HepG2 (cell line): ENCODE results near the gene SMAP2. TPM values are rescaled to one million over a fixed set of nuclear protein-coding genes. Genes with fewer than 3 reads are reported as not detected.

Experiments
- BRD4 ChIP-seq: sonication (generic); formaldehyde crosslinking; IDR thresholded peaks from 2 replicates; pipeline ENCODE4 v1.4.0; 2020; ENCODE audit warnings: missing genetic modification reagents
- GATAD1 ChIP-seq: IDR thresholded peaks from 2 replicates; pipeline ENCODE4 v1.6.1; 2016; ENCODE audit warnings: missing genetic modification reagents, missing compliant biosample characterization
- GATAD2A ChIP-seq: IDR thresholded peaks from 2 replicates; pipeline ENCODE4 v1.6.1; 2016
- KDM4B ChIP-seq: sonication (generic); formaldehyde crosslinking; IDR thresholded peaks from 2 replicates; pipeline ENCODE4 v1.4.0; 2020; ENCODE audit warnings: missing genetic modification reagents
- SKIL ChIP-seq: sonication (generic); formaldehyde crosslinking; IDR thresholded peaks from 2 replicates; pipeline ENCODE4 v1.8.0; 2022; ENCODE audit warnings: missing genetic modification reagents, mild to moderate bottlenecking, moderate library complexity, borderline replicate concordance
- SNAPC2 ChIP-seq: sonication (generic); formaldehyde crosslinking; IDR thresholded peaks from 2 replicates; pipeline ENCODE4 v1.8.1; 2022; ENCODE audit warnings: mild to moderate bottlenecking, missing genetic modification reagents
- SOX5 ChIP-seq: IDR thresholded peaks from 2 replicates; pipeline ENCODE4 v1.6.1; 2016; ENCODE audit warnings: borderline replicate concordance
- SRSF4 ChIP-seq: fragments of 200-400 bp; formaldehyde crosslinking; IDR thresholded peaks from one replicate; pipeline ENCODE4 v1.6.1; 2018; ENCODE audit warnings: mild to moderate bottlenecking, low read depth, low read length, moderate library complexity; ENCODE audit not compliant: poor library complexity, severe bottlenecking
- TCF7 ChIP-seq: sonication (generic); IDR thresholded peaks from 2 replicates; pipeline ENCODE4 v1.6.1; 2016; ENCODE audit warnings: antibody characterized with exemption, low read depth
- YY1 ChIP-seq: IDR thresholded peaks from 2 replicates; pipeline ENCODE4 v1.6.1; 2011; ENCODE audit warnings: low read length, low read depth, moderate library complexity, mild to moderate bottlenecking; ENCODE audit not compliant: insufficient read depth, insufficient replicate concordance
- ZBTB21 ChIP-seq: sonication (generic); formaldehyde crosslinking; IDR thresholded peaks from 2 replicates; pipeline ENCODE4 v1.4.0; 2020; ENCODE audit warnings: missing genetic modification reagents
- ZBTB7B ChIP-seq: sonication (generic); formaldehyde crosslinking; IDR thresholded peaks from 2 replicates; pipeline ENCODE4 v1.4.0; 2020; ENCODE audit warnings: missing genetic modification reagents
- ZNF292 ChIP-seq: sonication (generic); formaldehyde crosslinking; IDR thresholded peaks from 2 replicates; pipeline ENCODE4 v1.8.1; 2022; ENCODE audit warnings: mild to moderate bottlenecking, low read depth, missing genetic modification reagents, borderline replicate concordance
- ZNF30 ChIP-seq: sonication (generic); formaldehyde crosslinking; IDR thresholded peaks from 2 replicates; pipeline ENCODE4 v1.5.0; 2020; ENCODE audit warnings: mild to moderate bottlenecking, missing genetic modification reagents
- ZNF354B ChIP-seq: sonication (generic); formaldehyde crosslinking; IDR thresholded peaks from 2 replicates; pipeline ENCODE4 v1.8.0; 2022; ENCODE audit warnings: mild to moderate bottlenecking, missing genetic modification reagents
- ZNF569 ChIP-seq: sonication (generic); formaldehyde crosslinking; IDR thresholded peaks from 2 replicates; pipeline ENCODE4 v1.5.0; 2020; ENCODE audit warnings: mild to moderate bottlenecking, missing genetic modification reagents, moderate library complexity, borderline replicate concordance
- ZSCAN20 ChIP-seq: sonication (generic); formaldehyde crosslinking; IDR thresholded peaks from 2 replicates; pipeline ENCODE4 v1.4.0; 2020; ENCODE audit warnings: missing genetic modification reagents, mild to moderate bottlenecking, borderline replicate concordance
- ZSCAN31 ChIP-seq: sonication (generic); formaldehyde crosslinking; IDR thresholded peaks from 2 replicates; pipeline ENCODE4 v1.5.0; 2020; ENCODE audit warnings: low read depth, mild to moderate bottlenecking, missing genetic modification reagents
- polyA plus RNA-seq, 8 experiments: library from polyadenylated mRNA; depleted of rRNA in 3 of 8; stranded (reverse) in 7 of 8; unstranded in 1 of 8; fragments of >200 nt; fragmentation: Illumina TruSeq in 4 of 8; extraction: Trizol in 4 of 8; gene quantifications; 2 replicates each; pipeline versions ENCODE4 v1.2.1 to v1.2.3, GENCODE V29; 2011 to 2016; ENCODE audit warnings: low read depth in 4 of 8, missing spikeins in 1 of 8, mixed read lengths in 1 of 8; ENCODE audit not compliant: insufficient read depth in 1 of 8
- total RNA-seq, 5 experiments: library from RNA; depleted of rRNA; stranded (reverse); fragments of >200 nt; fragmentation: Illumina TruSeq; extraction: Trizol; gene quantifications; 2 replicates each; pipeline ENCODE4 v1.2.3, GENCODE V29; 2016; ENCODE audit warnings: low read depth in 1 of 5
- TF ChIP-seq, protein P1 (sequence below): IDR thresholded peaks from 2 replicates; pipeline ENCODE4 v1.6.1; 2016; ENCODE audit warnings: low read depth, borderline replicate concordance
- TF ChIP-seq, protein P2 (sequence below): sonication (generic); formaldehyde crosslinking; IDR thresholded peaks from 2 replicates; pipeline ENCODE4 v1.8.0; 2022; ENCODE audit warnings: mild to moderate bottlenecking, missing genetic modification reagents
- TF ChIP-seq, protein P3 (sequence below): sonication (generic); formaldehyde crosslinking; IDR thresholded peaks from 2 replicates; pipeline ENCODE4 v1.5.0; 2020; ENCODE audit warnings: mild to moderate bottlenecking, missing genetic modification reagents, borderline replicate concordance

SMAP2 gene
- total and polyA plus RNA-seq, 2 of the 13 experiments (the other 11 are each of a cell fraction or from before 2014, with no cell fraction given): 19.0 to 22.3 TPM

GRCh38 chr1:40389871-40390560 lies 16.5 kb downstream of the SMAP2 start (continued):
- TF ChIP-seq, protein P1, sequence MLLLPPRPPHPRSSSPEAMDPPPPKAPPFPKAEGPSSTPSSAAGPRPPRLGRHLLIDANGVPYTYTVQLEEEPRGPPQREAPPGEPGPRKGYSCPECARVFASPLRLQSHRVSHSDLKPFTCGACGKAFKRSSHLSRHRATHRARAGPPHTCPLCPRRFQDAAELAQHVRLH (CRISPR knock-in tag): peak; percentile 69; the same call in 1 of the 2 replicates
- TF ChIP-seq, protein P2, sequence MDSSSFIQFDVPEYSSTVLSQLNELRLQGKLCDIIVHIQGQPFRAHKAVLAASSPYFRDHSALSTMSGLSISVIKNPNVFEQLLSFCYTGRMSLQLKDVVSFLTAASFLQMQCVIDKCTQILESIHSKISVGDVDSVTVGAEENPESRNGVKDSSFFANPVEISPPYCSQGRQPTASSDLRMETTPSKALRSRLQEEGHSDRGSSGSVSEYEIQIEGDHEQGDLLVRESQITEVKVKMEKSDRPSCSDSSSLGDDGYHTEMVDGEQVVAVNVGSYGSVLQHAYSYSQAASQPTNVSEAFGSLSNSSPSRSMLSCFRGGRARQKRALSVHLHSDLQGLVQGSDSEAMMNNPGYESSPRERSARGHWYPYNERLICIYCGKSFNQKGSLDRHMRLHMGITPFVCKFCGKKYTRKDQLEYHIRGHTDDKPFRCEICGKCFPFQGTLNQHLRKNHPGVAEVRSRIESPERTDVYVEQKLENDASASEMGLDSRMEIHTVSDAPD (CRISPR knock-in tag): peak; percentile 43; the same call in 1 of the 2 replicates
- TF ChIP-seq BRD4 (CRISPR knock-in tag) (no peak), KDM4B (CRISPR knock-in tag) (0 out of 2 replicates have a peak, but pooled peaks have one; percentile 19), ZBTB21 (0 out of 2 replicates have a peak, but pooled peaks have one; percentile 39), ZNF292 (CRISPR knock-in tag) (peak; percentile 41; the same call in 1 of the 2 replicates), ZBTB7B (0 out of 2 replicates have a peak, but pooled peaks have one; percentile 27), ZNF354B (CRISPR knock-in tag) (no peak), SKIL (CRISPR knock-in tag) (no peak), GATAD2A (CRISPR knock-in tag) (peak; percentile 74), YY1 (no peak), ZSCAN20 (CRISPR knock-in tag) (no peak), ZNF569 (no peak), SNAPC2 (CRISPR knock-in tag) (no peak), ZNF30 (CRISPR knock-in tag) (no peak), GATAD1 (CRISPR knock-in tag) (peak; percentile 54; the same call in 1 of the 2 replicates), SOX5 (CRISPR knock-in tag) (peak; percentile 87), TCF7 (peak; percentile 59), ZSCAN31 (CRISPR knock-in tag) (no peak), SRSF4 (no peak)
- TF ChIP-seq, protein P3, sequence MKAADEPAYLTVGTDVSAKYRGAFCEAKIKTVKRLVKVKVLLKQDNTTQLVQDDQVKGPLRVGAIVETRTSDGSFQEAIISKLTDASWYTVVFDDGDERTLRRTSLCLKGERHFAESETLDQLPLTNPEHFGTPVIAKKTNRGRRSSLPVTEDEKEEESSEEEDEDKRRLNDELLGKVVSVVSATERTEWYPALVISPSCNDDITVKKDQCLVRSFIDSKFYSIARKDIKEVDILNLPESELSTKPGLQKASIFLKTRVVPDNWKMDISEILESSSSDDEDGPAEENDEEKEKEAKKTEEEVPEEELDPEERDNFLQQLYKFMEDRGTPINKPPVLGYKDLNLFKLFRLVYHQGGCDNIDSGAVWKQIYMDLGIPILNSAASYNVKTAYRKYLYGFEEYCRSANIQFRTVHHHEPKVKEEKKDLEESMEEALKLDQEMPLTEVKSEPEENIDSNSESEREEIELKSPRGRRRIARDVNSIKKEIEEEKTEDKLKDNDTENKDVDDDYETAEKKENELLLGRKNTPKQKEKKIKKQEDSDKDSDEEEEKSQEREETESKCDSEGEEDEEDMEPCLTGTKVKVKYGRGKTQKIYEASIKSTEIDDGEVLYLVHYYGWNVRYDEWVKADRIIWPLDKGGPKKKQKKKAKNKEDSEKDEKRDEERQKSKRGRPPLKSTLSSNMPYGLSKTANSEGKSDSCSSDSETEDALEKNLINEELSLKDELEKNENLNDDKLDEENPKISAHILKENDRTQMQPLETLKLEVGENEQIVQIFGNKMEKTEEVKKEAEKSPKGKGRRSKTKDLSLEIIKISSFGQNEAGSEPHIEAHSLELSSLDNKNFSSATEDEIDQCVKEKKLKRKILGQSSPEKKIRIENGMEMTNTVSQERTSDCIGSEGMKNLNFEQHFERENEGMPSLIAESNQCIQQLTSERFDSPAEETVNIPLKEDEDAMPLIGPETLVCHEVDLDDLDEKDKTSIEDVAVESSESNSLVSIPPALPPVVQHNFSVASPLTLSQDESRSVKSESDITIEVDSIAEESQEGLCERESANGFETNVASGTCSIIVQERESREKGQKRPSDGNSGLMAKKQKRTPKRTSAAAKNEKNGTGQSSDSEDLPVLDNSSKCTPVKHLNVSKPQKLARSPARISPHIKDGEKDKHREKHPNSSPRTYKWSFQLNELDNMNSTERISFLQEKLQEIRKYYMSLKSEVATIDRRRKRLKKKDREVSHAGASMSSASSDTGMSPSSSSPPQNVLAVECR (CRISPR knock-in tag): peak; percentile 47; the same call in 1 of the 2 replicates
